Choroid plexus epithelial cell (primary cell): ENCODE data around the gene ALKBH3.

Experiments
- DNase-seq: peaks from one replicate; pipeline ENCODE4 v3.0.0-alpha.2; 2010; ENCODE audit warnings: low read depth
- H3K4me3 ChIP-seq: 2 replicates; pipeline ENCODE4 v1.5.1; 2011; ENCODE audit warnings: low read depth, mild to moderate bottlenecking, control low read depth, low read length, moderate library complexity
- TF ChIP-seq, protein P1 (sequence below): conservative IDR thresholded peaks from 2 replicates; pipeline ENCODE4 v1.5.1; 2011; ENCODE audit warnings: low read depth, mild to moderate bottlenecking, control low read depth, inconsistent platforms, low read length, moderate library complexity

ALKBH3 gene

DNA sequence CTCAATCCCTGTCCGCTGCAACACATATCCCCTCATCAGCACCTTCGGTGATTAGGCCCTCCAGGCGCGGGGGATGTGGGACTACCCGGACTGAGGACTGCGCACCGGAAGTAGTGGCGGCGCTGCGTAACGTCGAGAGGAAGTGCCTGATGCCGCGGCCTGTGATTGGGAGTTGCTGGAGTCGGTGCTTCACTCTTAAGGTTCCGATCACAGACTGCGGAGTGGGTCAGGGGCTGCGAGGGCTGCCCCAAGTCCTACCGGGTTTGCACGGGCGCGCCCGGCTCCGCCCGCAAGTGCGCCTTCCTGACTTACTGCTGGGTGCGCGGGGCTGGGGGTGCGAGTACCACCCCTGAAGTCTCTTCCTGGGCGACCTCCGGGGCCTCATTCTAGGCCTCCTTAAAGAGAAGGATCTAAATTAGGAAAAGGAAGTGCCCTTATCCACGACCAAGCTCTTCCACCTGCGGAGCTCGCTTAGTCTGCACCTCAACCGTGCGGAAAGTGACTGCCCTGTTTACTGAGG is at the start of gene ALKBH3:
ALKBH3 (plus strand) TSS at position 192 of the 520 bp plus-strand sequence. CDS start 1,822 bp downstream, outside the sequence.
- TF ChIP-seq, protein P1, sequence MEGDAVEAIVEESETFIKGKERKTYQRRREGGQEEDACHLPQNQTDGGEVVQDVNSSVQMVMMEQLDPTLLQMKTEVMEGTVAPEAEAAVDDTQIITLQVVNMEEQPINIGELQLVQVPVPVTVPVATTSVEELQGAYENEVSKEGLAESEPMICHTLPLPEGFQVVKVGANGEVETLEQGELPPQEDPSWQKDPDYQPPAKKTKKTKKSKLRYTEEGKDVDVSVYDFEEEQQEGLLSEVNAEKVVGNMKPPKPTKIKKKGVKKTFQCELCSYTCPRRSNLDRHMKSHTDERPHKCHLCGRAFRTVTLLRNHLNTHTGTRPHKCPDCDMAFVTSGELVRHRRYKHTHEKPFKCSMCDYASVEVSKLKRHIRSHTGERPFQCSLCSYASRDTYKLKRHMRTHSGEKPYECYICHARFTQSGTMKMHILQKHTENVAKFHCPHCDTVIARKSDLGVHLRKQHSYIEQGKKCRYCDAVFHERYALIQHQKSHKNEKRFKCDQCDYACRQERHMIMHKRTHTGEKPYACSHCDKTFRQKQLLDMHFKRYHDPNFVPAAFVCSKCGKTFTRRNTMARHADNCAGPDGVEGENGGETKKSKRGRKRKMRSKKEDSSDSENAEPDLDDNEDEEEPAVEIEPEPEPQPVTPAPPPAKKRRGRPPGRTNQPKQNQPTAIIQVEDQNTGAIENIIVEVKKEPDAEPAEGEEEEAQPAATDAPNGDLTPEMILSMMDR: peak; percentile 18
- DNase-seq: peak; percentile 97
- H3K4me3 ChIP-seq: peak within 1 kb of the TSS; percentile 87

GRCh38 chr11:43830928-43831440 is 49.6 kb upstream of the ALKBH3 start:
- TF ChIP-seq, protein P1: no peak
- no peak overlapping the region for H3K4me3 ChIP-seq
- DNase-seq: peak; percentile 99

GRCh38 chr11:43832536-43832935 is 48.1 kb upstream of the ALKBH3 start:
- no peak overlapping the region for H3K4me3 ChIP-seq
- DNase-seq: no peak
- TF ChIP-seq, protein P1: no peak

DNA sequence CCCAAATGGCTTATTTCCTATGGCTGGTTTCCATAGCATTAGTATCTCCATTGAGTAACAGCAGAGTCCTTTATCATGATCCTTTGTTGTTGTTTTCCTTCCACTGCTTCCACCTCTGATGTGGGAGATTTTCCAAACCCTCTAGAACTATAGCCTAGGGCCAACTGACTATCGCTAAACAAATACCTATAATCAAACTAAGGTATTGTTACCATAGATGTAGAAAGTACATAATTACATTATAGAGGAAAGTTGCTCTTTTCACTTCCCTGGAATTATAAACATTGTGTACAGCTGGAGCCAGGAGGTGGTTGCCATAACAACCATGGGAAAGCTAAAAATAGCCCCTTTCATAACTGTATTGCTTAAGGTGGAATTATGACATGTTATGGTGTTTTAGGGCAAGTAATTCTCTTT is 47.0 kb upstream of the ALKBH3 start:
- no peak overlapping the region for H3K4me3 ChIP-seq
- TF ChIP-seq, protein P1: no peak
- DNase-seq: peak; percentile 95

DNA sequence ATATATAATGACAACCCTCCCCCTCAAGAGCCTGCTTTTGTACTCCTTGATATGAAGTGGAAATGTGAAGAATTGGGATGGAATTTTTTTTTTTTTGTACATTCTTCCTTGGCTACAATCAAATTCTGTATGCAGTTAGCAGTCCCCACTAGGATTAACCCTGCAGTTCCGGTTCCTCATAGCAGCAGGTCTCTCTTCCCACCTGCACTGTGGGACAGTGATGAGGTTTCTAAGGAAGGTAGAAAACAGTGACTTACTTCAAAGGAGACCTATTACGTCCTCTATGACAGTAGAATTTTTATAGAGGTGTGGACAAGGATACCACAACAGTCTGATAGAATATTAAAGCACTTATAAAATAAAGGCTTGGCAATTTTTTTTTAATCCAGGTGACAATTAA is 46.3 kb upstream of the ALKBH3 start:
- H3K4me3 ChIP-seq: no peak overlapping the region
- TF ChIP-seq, protein P1: no peak
- no peak for DNase-seq

DNA sequence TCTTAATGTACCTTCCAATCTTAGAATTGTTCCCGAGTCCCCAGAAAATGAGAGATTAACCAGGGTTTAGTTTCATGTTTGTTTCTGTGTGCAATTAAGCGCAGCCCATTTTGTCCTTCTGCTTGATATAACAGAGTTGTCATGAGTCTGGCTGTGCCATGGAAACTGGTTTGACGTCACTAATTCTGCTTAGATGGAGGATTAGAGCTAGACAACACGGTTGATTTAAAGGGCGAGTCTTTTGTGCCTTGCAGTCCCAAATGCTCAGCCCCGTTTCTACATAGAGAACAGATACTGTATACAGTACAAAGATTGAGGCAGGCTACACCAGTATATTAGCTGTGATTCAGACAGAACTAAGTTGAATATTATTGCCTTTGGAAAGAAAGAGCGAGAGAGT is 45.5 kb upstream of the ALKBH3 start:
- DNase-seq: peak; percentile 70
- no peak overlapping the region for H3K4me3 ChIP-seq
- TF ChIP-seq, protein P1: no peak

GRCh38 chr11:43837879-43838278 is 42.8 kb upstream of the ALKBH3 start:
- TF ChIP-seq, protein P1: no peak
- peak; percentile 41 for DNase-seq
- no peak overlapping the region for H3K4me3 ChIP-seq
